Measurements from ENCODE around the gene PPAN.

GRCh38 chr19:10095622-10095947, 10.6 kb upstream of the PPAN start:
- TF ChIP-seq, protein P1, sequence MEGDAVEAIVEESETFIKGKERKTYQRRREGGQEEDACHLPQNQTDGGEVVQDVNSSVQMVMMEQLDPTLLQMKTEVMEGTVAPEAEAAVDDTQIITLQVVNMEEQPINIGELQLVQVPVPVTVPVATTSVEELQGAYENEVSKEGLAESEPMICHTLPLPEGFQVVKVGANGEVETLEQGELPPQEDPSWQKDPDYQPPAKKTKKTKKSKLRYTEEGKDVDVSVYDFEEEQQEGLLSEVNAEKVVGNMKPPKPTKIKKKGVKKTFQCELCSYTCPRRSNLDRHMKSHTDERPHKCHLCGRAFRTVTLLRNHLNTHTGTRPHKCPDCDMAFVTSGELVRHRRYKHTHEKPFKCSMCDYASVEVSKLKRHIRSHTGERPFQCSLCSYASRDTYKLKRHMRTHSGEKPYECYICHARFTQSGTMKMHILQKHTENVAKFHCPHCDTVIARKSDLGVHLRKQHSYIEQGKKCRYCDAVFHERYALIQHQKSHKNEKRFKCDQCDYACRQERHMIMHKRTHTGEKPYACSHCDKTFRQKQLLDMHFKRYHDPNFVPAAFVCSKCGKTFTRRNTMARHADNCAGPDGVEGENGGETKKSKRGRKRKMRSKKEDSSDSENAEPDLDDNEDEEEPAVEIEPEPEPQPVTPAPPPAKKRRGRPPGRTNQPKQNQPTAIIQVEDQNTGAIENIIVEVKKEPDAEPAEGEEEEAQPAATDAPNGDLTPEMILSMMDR (IDR thresholded peaks at IDR 0.05; ENCODE audit: low read length) = no peak
- TF ChIP-seq EZH2 (IDR thresholded peaks at IDR 0.05; ENCODE audit: borderline replicate concordance, low read length) = no peak

All from OCI-LY1 (cell line).